CD4-positive, alpha-beta T cell treated with Interleukin-1 beta for 1 hour (primary cell): ENCODE results near the gene CRADD.
A peak's percentile ranks its signal among the peaks of the same experiment; 100 is the strongest.
"Not testable (repeated sequence)": the region's sequence is repeated elsewhere in the genome, so short reads cannot be mapped to it uniquely, and the experiment has no call there.

ENCODE experiments used
- DNase-seq, 2 donors: peaks; one replicate each; pipeline ENCODE4 v3.0.0-alpha.2; 2020 to 2022

CRADD gene

GRCh38 chr12:93762059-93762719 is 85.0 kb downstream of the CRADD start:
- DNase-seq = no peak

- no peak for DNase-seq
Observed at GRCh38 chr12:93762912-93763553, 85.9 kb downstream of the CRADD start.

DNA sequence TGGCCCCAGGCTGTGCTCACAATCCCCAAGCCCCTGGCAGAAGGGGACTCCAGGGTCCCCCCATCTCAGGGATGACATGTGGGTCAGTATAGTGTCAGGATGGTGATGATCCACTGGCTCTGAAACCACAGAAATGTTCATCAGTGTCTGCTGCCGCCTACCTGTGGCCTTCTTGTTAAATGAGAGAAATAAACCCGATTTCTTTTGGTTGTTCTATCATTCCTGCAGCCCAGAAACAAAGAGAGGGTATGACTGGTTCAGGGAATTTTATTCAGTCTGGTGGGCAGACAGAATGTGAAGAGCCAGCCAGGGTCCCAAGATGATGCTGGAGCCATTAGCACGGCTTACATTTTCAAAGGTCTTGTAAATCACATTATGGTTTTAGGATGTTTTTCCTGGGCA is 86.6 kb downstream of the CRADD start:
- no peak for DNase-seq

GRCh38 chr12:93766371-93766770 is 89.2 kb downstream of the CRADD start:
- DNase-seq = no peak

- peak; percentile 26 to 59 for DNase-seq
Observed at GRCh38 chr12:93766796-93767523, 89.8 kb downstream of the CRADD start.

DNA sequence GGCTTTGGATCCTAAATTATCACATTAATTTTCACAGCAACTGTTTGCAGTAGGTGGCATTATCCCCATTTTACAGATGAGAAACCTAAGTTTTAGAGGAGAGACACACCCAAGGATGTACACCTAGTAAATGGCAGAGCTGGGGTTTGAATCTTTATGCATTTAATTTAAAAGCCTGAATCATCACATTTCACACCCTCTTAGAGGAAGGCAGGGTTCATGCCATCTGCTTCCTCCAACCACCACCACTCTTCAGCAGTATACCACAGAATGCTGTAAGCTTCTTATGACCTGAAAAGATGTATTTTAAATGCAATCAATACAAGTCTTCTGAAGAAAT is 90.3 kb downstream of the CRADD start:
- no peak for DNase-seq

GRCh38 chr12:93772003-93772700 is 95.0 kb downstream of the CRADD start:
- no peak for DNase-seq

- peak; percentile 41 to 80 for DNase-seq
Observed at GRCh38 chr12:93773122-93773871, 96.1 kb downstream of the CRADD start.

DNA sequence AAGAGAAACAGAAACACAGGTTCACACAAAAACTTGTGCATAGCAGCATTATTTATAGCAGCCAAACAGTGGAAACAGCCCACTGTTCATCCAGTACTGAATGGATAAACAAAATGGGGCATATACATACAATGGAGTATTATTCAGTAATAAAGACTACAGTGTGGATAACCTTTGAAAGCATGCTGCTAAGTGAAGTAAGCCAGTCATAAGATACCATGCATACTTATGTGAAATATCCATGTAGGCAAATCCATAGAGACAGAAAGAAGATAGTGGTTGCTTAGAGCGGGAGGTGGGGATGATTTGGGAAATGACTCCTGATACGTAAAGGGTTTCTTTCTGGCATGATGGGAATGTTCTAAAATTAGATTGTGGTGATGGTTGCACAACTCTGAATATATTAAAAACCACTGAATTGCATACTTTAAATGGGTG is 99.4 kb downstream of the CRADD start:
- no peak for DNase-seq

- DNase-seq = peak in 1 of 2 donors; percentile 10
Observed at GRCh38 chr12:93777254-93777653, 100.1 kb downstream of the CRADD start.

DNA sequence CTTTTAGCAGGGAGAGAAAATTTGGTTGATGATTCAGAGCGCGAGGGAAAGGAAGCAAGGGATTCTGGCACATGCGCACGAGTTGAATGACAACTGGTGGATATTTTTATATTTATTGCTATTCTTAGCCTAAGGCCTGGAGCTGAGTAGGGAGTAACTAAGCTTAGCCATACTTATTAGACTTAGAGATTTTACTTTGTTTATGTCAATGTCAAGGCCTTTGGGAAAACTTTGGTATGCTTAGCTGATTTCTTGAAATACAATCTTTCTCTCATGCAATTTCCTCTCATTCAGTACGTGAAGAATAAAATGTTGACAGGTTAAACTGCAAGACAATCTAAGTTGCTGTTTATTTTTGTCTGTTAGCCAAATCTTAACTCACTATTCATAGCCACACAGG is 101.1 kb downstream of the CRADD start:
- no peak for DNase-seq

DNA sequence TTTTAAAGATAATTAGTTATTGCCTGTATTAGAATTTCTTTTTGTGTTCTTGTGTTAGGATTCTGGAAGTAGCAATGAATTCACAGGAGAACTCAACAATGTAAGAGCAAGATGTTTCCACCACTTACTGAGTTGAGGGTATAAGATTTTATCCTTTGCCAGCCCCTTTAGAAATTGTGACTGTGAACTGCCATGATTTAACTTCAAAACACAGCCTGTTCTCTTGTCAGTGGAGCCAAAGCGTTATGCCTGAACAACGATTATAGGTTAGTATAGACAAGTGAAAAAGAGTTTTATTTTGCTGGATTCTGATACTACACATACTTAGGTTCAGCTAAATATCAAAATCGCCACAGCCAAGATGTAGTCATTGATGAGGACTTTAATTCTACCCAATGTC is 101.6 kb downstream of the CRADD start:
- no peak for DNase-seq

- DNase-seq = no peak
Observed at GRCh38 chr12:93780101-93780641, 103.0 kb downstream of the CRADD start.

DNA sequence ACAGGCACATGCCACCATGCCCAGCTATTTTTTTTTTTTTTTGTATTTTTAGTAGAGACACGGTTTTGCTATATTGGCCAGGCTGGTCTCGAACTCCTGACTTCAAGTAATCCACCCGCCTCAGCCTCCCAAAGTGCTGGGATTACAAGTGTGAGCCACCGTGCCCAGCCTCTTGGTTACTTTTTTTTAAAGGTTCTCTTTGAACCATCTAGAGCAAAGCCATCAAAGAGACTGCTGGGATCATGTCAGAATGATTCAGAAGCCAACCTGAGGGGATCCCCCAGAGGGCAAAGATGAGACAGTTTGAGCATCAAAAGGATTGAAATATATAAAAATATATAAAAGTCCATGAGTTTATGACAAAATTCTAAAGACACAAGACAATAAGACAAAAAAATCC is 103.7 kb downstream of the CRADD start:
- DNase-seq = not testable (repeated sequence)

GRCh38 chr12:93781961-93782360 is 104.8 kb downstream of the CRADD start:
- not testable (repeated sequence) for DNase-seq

DNA sequence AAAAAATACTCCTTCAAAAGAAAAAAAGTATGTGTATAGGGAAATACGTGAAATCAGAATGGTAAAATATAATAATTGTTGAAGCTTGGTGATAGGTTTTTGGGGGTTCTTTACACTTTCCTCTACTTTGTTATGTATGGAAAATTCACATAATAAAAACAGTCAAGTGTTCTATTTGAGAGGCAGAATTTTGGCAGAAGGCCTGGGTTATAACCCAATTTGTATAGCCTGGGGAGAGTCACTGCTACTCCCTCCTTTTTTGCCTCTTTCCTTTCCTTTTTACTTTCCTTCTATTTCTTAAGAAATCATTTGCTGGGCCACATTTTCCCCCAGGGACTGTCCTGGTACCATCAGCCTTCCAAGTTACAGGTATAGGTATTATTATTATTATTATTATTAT is 105.7 kb downstream of the CRADD start:
- no peak for DNase-seq

DNA sequence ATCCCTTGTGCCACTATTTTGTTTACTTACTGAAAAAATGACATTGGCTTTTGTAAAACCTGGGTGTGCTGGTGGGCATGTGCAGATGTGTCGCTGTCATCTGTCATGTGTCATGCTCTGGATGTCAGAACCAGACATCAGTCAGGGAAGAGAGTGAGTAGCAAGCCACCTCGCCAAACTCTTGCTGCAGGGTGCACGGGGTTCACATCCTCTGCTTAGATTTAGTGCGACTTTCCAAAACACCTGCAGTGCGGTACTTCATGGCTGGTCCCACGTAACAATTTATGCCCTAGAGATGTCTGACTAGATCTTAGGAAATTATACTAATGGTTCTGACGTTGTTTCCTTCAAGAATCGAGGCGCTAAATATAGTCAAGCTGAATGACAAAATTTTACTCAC is 106.7 kb downstream of the CRADD start:
- DNase-seq = peak; percentile 21 to 29

DNA sequence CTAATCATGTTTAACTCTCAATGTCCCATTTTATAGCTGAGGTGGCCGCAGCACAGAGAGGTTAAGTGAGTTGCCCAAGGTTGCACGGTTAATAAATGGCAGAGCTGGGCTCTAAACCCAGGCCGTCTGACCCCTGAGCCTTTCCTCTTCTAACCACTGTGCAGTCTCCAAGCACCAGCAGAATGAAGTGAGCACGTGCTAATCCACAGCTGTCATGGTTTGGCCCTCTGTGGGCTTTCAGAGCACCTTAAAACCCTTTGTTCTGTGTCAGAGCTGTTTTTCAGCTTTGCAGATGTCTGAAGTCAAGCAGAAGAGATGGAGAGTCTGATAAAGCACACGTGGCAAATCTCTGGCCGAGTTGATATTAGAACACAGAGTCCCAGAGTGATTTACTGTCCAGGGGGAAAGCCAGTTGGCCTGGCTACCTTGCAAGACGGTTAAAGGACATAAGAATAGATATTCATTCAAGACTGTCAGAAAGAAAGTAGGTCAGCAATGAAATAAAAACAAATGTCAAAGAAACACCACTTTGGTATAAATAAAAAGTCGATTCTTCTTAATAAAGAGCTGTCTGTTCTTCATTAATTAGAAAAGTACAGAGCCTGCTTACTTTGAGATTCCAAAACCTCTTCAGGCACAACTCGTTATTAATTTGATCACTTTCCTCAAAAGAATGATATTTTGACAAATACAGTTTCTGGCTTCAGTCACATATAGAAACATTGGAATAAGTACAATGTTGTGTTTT is 107.3 kb downstream of the CRADD start:
- peak in 1 of 2 donors; percentile 25 for DNase-seq

- DNase-seq = peak; percentile 25 to 26
Observed at GRCh38 chr12:93785249-93786010, 108.3 kb downstream of the CRADD start.

DNA sequence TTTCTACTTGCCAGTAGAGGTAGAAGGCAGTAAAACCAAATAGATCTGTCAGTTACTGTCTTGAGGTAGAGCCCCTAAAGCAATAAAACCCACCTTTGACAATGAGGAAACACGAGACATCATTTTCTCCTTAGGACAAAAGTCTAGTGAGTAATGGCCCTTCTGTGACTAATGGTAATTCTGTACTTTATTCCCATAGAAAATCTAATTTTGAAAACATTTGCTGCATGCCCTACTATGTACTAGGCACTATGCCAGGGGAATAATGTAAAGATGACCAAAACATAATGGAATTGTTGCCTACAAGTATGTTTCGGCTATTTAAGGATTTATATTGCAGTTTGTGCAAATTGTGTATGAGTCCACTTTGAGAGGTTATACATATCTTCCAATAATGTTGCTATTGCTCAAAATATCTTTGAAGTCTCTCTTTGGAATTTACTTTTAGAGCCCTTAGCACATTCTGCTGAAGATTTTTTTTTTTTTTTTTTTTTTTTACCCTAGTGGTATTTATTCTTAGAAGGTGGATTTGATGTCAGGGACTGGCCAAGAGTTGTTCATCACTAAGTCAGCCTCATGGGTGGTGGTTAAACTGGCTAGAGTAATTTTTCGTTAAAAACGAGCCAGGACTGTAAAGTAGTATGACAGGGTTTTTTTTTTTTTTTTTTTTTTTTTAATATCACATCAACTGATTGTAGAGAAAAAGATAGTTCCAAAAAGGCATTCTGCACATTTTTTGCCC is 109.7 kb downstream of the CRADD start:
- DNase-seq = no peak
